ENCODE results near the gene TMPRSS11A.

- TF ChIP-seq CTCF (IDR thresholded peaks at IDR 0.05; ENCODE audit: borderline replicate concordance, extremely low read depth, low read length, poor library complexity, severe bottlenecking) (no peak), EZH2 (IDR thresholded peaks at IDR 0.05; ENCODE audit: borderline replicate concordance, low read depth, low read length, severe bottlenecking) (no peak)
These were observed 36.8 kb downstream of the TMPRSS11A start for GRCh38 chr4:67926485-67926884.

All from DND-41 (cell line).